Mucosa of descending colon (tissue), 3 donors: ENCODE results near the gene DMRT1. TPM values are rescaled to one million over a fixed set of nuclear protein-coding genes. Genes with fewer than 3 reads are reported as not detected.

Experiments used
- ATAC-seq: fragments of 200-7000 bp; cut with Tn5 transposase; one replicate; pipeline ENCODE4 v1.9.1; 2020; ENCODE audit warnings: mild to moderate bottlenecking, moderate library complexity
- DNase-seq, 3 donors: peaks; one replicate each; pipeline ENCODE4 v3.0.0-alpha.2; 2020
- H3K36me3 ChIP-seq: fragments of 200-600 bp; one replicate; pipeline ENCODE4 v1.8.0; 2021; ENCODE audit warnings: low read depth, mild to moderate bottlenecking
- H3K4me1 ChIP-seq: fragments of 200-600 bp; one replicate; pipeline ENCODE4 v1.8.0; 2021; ENCODE audit warnings: low read depth, mild to moderate bottlenecking
- H3K4me3 ChIP-seq: fragments of 200-600 bp; one replicate; pipeline ENCODE4 v1.8.0; 2021; ENCODE audit warnings: mild to moderate bottlenecking
- H3K9me3 ChIP-seq: fragments of 200-600 bp; one replicate; pipeline ENCODE4 v1.8.0; 2021; ENCODE audit warnings: mild to moderate bottlenecking
- intact Hi-C, 2 donors: fragments of 100-400 bp; cut with DNase I in 1 of 2; cut with micrococcal nuclease in 1 of 2; formaldehyde crosslinking; loops; one replicate each; pipeline versions ENCODE4 v1.11.0 to v1.11.1; 2022; cut with DNase I, micrococcal nuclease
- long read RNA-seq, 2 donors: library from polyadenylated mRNA; unstranded; transcript quantifications; one replicate each; pipeline ENCODE4 v2.0.0, GENCODE V29; 2019 to 2021
- total RNA-seq, 3 donors: library from RNA; stranded (reverse); fragmentation: NEBNext Ultra II Directional in 2 of 3; extraction: Animal tissue kit (Norgen Biotek cat#: 25700) in 2 of 3; gene quantifications; one replicate each; pipeline versions ENCODE4 v1.2.1 to v1.2.4, GENCODE V29; 2021 to 2023
- TF ChIP-seq, protein P1 (sequence below): fragments of 200-600 bp; IDR thresholded peaks from one replicate; pipeline ENCODE4 v1.8.0; 2022; ENCODE audit warnings: antibody characterized with exemption, mild to moderate bottlenecking
- donor health status: DM: no; HTN: no; CAD: no; lungs with moderate emphysema.
- donor health status: DM: no; HTN: no; CAD: no.
- donor health status: DM: no; HTN: yes; CAD: no.

The DMRT1 gene
- not detected for total RNA-seq
- long read RNA-seq, donor 1, result 0 reads
- long read RNA-seq, donor 2, result 0 reads

DNA sequence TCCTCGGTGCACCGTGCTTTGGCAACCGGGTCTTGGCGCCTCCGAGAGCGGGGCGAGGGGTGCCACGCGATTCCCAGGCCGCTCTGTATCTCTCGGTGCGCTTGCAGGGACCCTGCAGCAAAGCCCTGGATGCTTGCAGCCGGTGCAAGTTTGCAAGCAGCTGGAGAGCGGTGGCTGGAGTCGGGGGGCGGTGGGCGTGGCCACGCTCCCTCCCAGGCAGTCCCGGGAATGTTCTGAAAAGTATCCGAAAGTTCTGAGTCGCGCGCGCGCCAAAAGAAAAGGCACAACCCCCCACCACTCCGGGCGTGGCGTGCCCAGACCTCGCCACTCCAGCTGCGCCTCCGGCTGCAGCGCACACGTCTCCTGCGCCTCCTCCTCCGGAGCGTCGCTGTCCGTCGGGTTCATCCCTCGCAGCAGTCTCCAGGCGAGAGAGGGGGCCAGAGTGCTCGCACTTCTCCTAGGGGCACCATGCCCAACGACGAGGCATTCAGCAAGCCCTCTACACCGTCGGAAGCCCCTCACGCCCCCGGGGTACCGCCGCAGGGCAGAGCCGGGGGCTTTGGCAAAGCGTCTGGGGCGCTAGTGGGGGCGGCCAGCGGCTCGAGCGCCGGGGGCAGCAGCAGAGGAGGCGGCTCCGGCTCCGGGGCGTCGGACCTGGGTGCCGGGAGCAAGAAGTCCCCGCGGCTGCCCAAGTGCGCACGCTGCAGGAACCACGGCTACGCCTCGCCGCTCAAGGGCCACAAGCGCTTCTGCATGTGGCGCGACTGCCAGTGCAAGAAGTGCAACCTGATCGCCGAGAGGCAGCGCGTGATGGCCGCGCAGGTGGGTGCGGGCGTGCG, at the start of gene DMRT1:
TSS of gene DMRT1 (plus strand) at position 327 of the 839 bp plus-strand sequence. CDS start at position 469, 142 bp downstream.
- TF ChIP-seq, protein P1, sequence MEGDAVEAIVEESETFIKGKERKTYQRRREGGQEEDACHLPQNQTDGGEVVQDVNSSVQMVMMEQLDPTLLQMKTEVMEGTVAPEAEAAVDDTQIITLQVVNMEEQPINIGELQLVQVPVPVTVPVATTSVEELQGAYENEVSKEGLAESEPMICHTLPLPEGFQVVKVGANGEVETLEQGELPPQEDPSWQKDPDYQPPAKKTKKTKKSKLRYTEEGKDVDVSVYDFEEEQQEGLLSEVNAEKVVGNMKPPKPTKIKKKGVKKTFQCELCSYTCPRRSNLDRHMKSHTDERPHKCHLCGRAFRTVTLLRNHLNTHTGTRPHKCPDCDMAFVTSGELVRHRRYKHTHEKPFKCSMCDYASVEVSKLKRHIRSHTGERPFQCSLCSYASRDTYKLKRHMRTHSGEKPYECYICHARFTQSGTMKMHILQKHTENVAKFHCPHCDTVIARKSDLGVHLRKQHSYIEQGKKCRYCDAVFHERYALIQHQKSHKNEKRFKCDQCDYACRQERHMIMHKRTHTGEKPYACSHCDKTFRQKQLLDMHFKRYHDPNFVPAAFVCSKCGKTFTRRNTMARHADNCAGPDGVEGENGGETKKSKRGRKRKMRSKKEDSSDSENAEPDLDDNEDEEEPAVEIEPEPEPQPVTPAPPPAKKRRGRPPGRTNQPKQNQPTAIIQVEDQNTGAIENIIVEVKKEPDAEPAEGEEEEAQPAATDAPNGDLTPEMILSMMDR, result no peak
- no peak for ATAC-seq
- no peak within 1 kb of the TSS for H3K4me3 ChIP-seq
- intact Hi-C loops, result no loop called here
- no peaks in the 10 kb centered on the region for H3K9me3 ChIP-seq
- no peak for DNase-seq
- H3K4me1 ChIP-seq, result peaks cover 6% of the 10 kb centered on the region
- H3K36me3 ChIP-seq, result no peaks in the 10 kb centered on the region

DNA sequence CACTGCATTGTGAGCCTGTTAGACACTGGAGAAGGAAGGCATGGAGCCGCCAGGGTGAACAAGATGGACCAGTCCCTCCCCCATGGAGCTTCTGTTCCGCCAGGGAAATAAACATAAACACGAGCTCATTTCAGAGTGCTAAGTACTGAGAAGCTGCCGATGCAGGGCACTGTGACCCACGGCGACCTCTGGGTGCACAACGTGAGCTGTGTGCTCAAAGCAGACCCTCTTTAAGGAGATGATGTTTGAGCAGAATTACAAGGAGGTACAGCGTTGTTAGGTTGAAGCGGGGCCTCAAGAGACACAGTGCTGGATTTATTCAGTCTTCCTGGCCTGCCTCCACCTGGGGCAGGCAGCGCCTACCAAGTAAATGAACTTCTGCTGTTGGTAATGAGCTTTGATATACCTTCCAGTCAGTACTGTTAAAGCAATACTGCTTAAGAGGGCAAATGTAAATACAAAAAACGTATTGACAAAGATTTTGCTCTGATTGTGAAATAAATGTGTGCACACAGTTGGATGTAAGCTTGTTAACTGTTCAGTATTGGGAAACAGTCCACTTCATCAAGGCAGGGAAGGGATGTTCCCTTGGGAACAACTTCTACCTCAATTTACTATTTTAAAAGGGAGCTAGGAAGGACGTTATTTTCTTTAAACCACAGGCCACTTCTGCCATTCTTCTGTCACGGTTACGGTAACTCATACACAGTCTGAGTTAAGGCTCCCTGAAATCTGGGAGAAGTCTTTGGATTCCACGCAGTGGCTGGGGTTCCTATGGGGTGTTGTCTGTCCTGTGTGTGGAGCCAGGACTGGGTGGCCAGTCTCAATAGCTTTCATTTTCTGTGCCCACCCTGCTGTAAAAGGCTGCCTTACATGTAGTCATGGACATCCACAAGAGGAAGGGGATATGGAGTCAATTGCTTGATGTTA, 48.9 kb upstream of the DMRT1 start:
- no peaks in the 10 kb centered on the region for H3K9me3 ChIP-seq
- H3K4me3 ChIP-seq, result no peak overlapping the region
- DNase-seq, result no peak
- intact Hi-C loops, result no loop called here
- no peaks in the 10 kb centered on the region for H3K4me1 ChIP-seq
- TF ChIP-seq, protein P1, result no peak
- no peak for ATAC-seq
- H3K36me3 ChIP-seq, result no peaks in the 10 kb centered on the region

DNA sequence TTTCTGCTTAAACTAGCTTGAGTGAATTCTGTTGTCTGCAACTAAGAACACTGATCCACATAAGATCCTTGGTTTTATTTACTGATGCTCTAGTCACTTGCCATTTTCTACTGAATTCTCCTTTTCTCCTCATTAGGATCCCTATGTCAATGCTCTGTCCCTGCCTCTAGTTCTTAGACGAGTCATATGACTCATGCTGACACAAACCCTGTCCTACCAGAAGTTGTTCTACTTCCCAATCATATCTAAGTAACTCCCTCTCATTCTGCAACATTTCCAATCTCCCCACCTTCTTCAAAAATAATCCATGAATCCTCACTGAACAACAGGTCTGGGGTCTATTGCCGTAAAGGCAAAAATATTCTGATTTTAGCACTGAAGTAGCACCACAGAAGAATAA, 47.1 kb upstream of the DMRT1 start:
- Histone ChIP-seq H3K4me3 (no peak overlapping the region), H3K9me3 (no peaks in the 10 kb centered on the region), H3K36me3 (no peaks in the 10 kb centered on the region), H3K4me1 (no peaks in the 10 kb centered on the region)
- no peak for DNase-seq
- TF ChIP-seq, protein P1, result no peak
- no peak for ATAC-seq
- intact Hi-C loops, result no loop called here

DNA sequence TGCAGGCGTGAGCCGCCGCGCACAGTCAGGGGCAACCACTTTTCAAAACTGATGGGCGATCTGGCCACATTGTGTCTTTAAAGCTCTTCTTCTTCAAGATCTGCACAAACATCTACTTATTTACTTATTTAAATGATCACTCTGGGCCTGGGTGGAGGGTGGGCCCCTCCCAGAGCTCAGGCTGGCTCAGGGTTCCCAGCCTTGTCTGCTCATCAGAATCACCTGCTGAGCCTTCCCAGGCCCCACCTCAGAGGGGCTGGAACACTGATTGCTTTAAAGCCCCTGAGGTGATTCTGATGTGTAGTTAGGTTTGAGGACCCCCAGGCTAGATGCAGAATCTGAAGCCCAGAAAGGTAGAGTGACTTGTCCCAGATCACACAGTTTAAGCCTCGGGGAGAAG, 45.6 kb upstream of the DMRT1 start:
- TF ChIP-seq, protein P1, result no peak
- H3K36me3 ChIP-seq, result no peaks in the 10 kb centered on the region
- H3K4me3 ChIP-seq, result no peak overlapping the region
- intact Hi-C loops, result no loop called here
- ATAC-seq, result no peak
- no peak for DNase-seq
- H3K4me1 ChIP-seq, result no peaks in the 10 kb centered on the region
- H3K9me3 ChIP-seq, result no peaks in the 10 kb centered on the region

GRCh38 chr9:800591-801150, 40.8 kb upstream of the DMRT1 start:
- ATAC-seq, result no peak
- DNase-seq, result no peak
- TF ChIP-seq, protein P1, result no peak
- Histone ChIP-seq H3K4me1 (no peaks in the 10 kb centered on the region), H3K4me3 (no peak overlapping the region), H3K9me3 (no peaks in the 10 kb centered on the region), H3K36me3 (no peaks in the 10 kb centered on the region)
- intact Hi-C loops, result no loop called here
